Brain microvascular endothelial cell (primary cell): Measurements from ENCODE around the gene DACT2.

ENCODE experiments used
- DNase-seq: peaks from one replicate; pipeline ENCODE4 v3.0.0-alpha.2; 2020
- H3K27ac ChIP-seq: fragments of 250-450 bp; sonication (Bioruptor Pico); 2 replicates; pipeline ENCODE4 v1.5.1; 2020; ENCODE audit warnings: mild to moderate bottlenecking, moderate library complexity
- H3K27me3 ChIP-seq: fragments of 250-450 bp; sonication (Bioruptor Pico); replicated peaks from 2 replicates; pipeline ENCODE4 v1.5.1; 2020; ENCODE audit warnings: mild to moderate bottlenecking
- H3K36me3 ChIP-seq: fragments of 250-450 bp; sonication (Bioruptor Pico); replicated peaks from 2 replicates; pipeline ENCODE4 v1.5.1; 2020; ENCODE audit warnings: mild to moderate bottlenecking
- H3K4me3 ChIP-seq: 2 replicates; pipeline ENCODE4 v1.5.1; 2011; ENCODE audit warnings: low read depth, mild to moderate bottlenecking, control low read depth, low read length, moderate library complexity
- in situ Hi-C: cut with HindIII; loops from 2 replicates; pipeline ENCODE4 v1.10.0; 2017; ENCODE audit warnings: low sequenced_read_pairs, low pct_ligation_motif_present
- TF ChIP-seq, protein P1 (sequence below): IDR thresholded peaks from 2 replicates; pipeline ENCODE4 v1.5.1; 2011; ENCODE audit warnings: low read depth, mild to moderate bottlenecking, moderate library complexity, low read length, control low read depth, inconsistent platforms; ENCODE audit errors: missing control alignments

The DACT2 gene

GRCh38 chr6:168322966-168323365 lies 3.4 kb upstream of the DACT2 start:
- in situ Hi-C loops, result no loop called here
- H3K4me3 ChIP-seq, result no peak overlapping the region

DNA sequence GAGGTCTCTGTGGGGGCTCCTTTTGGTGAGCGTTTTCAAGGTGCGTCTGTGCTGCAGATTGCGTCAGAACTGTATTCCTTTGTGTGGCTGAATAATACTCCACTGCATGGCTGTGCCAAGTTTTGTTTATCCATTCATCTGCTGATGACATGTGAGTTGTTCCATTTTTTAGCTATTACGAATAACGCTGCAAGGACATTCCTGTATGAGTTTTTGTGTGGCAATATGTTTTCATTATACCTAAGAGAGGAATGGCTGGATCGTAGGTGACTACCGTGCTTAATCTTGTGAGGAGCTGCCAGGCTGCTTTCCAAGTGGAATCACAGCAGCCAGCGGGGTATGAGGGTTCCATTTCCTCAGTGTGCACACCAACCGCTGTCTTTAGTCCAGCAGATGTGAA lies 1.1 kb upstream of the DACT2 start:
- TF ChIP-seq, protein P1, sequence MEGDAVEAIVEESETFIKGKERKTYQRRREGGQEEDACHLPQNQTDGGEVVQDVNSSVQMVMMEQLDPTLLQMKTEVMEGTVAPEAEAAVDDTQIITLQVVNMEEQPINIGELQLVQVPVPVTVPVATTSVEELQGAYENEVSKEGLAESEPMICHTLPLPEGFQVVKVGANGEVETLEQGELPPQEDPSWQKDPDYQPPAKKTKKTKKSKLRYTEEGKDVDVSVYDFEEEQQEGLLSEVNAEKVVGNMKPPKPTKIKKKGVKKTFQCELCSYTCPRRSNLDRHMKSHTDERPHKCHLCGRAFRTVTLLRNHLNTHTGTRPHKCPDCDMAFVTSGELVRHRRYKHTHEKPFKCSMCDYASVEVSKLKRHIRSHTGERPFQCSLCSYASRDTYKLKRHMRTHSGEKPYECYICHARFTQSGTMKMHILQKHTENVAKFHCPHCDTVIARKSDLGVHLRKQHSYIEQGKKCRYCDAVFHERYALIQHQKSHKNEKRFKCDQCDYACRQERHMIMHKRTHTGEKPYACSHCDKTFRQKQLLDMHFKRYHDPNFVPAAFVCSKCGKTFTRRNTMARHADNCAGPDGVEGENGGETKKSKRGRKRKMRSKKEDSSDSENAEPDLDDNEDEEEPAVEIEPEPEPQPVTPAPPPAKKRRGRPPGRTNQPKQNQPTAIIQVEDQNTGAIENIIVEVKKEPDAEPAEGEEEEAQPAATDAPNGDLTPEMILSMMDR, result no peak
- in situ Hi-C loops, result no loop called here
- no peak overlapping the region for H3K4me3 ChIP-seq
- no peak for DNase-seq
- no peaks in the 10 kb centered on the region for H3K36me3 ChIP-seq
- peaks cover 14% of the 10 kb centered on the region for H3K27me3 ChIP-seq
- H3K27ac ChIP-seq, result no peak overlapping the region

More at GRCh38 chr6:168322966-168323365, 3.4 kb upstream of the DACT2 start:
- TF ChIP-seq, protein P1, result no peak
- Histone ChIP-seq H3K36me3 (no peaks in the 10 kb centered on the region), H3K27me3 (peaks cover 14% of the 10 kb centered on the region), H3K27ac (no peak overlapping the region)
- no peak for DNase-seq

DNA sequence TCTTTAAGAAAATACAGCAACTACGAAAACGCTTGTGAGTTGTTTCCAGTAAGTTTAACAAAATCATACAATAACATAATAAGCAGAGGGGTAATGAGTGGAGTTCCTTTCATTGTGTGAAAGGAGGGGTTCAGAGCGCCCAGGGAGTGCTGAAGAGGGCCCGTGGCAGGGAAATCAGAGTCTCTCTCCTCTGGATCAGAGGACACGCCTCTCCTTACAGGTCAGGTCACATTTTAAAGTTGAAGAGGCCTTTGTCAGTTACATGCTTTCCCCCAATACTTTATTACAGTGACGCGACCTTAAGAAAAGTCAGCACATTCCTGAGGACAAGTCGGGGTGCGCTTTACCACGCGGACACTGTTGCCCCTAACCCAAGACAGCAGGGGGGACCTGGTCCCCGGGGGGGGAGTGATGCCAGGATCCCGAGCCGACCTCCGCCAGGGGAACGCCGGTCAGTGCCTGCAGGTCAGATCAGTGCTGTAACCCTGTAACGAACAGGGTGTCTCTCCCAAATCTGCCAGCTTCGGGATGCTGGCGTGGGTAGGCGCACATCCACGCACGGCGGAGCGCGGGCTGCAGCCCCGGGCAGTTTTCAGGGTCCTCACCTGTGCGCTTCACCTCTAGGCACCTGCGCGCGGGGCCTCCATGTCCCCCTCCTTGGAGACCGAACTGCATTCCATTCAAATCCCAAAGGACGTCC lies 848 bp downstream of the DACT2 start:
- TF ChIP-seq, protein P1, result no peak

GRCh38 chr6:168318090-168318489 lies 1.5 kb downstream of the DACT2 start:
- H3K36me3 ChIP-seq, result no peaks in the 10 kb centered on the region
- H3K27me3 ChIP-seq, result peaks cover 14% of the 10 kb centered on the region
- no peak overlapping the region for H3K4me3 ChIP-seq
- H3K27ac ChIP-seq, result no peak overlapping the region
- DNase-seq, result no peak
- TF ChIP-seq, protein P1, result no peak
- in situ Hi-C loops, result no loop called here

More for the DNA sequence above, 848 bp downstream of the DACT2 start:
- H3K27me3 ChIP-seq, result peaks cover 14% of the 10 kb centered on the region
- H3K27ac ChIP-seq, result no peak overlapping the region
- no peaks in the 10 kb centered on the region for H3K36me3 ChIP-seq
- no peak overlapping the region for H3K4me3 ChIP-seq
- DNase-seq, result no peak
- in situ Hi-C loops, result no loop called here

DNA sequence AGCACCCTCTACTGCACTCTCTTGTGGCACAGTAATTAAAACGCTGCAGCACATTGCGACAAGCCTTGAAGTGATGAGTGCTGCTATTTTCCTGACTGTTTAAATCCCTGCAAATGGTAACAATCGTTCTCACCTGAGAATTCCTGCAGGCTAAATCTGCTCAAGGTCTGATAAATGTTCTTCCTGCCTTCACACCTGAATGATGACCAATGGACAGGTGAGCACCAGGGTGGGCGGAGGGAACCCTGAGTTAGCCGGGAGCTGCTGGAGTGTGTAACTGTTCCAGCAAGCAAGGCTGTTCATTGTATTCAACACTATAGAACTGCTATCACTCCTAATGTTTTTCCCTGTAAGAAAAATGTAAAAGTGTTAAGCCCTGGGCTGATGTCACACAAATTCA lies 4.0 kb downstream of the DACT2 start:
- in situ Hi-C loops, result no loop called here
- Histone ChIP-seq H3K27ac (no peak overlapping the region), H3K27me3 (peaks cover 14% of the 10 kb centered on the region), H3K4me3 (no peak overlapping the region), H3K36me3 (no peaks in the 10 kb centered on the region)
- no peak for DNase-seq
- TF ChIP-seq, protein P1, result no peak

DNA sequence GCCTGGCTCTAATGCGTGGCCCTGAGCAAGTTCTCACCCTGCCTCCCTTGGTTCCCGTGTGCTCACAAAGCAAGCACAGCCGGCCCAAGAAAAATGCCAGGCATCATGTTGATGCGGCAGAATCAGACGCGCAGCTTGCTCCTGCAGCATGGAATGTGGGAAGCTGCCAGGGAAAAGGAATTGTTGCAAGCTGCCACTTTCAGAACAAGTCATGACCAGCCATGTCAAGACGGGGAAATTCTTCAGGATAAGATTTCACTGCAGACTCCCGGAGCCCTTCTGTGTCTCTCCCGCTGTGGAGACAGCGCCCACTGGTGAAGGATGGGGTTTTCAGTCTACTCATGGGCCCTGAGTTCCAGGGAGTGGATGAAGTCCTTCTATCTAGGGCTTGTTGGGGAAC lies 4.6 kb downstream of the DACT2 start:
- H3K36me3 ChIP-seq, result no peaks in the 10 kb centered on the region
- in situ Hi-C loops, result no loop called here

More for the DNA sequence above, 4.6 kb downstream of the DACT2 start:
- DNase-seq, result no peak
- Histone ChIP-seq H3K27ac (no peak overlapping the region), H3K4me3 (no peak overlapping the region), H3K27me3 (peaks cover 12% of the 10 kb centered on the region)
- TF ChIP-seq, protein P1, result no peak
